T-helper 1 cell treated with Interleukin-12 subunit alpha and Interleukin-12 subunit beta and Interleukin-4 antibody, amounts not matched to agents 30 ng/mL and 1 ng/mL, for 36 hours (primary cell): ENCODE results near the gene PHTF1. TPM values are rescaled to one million over a fixed set of nuclear protein-coding genes. Genes with fewer than 3 reads are reported as not detected.
"Not testable (repeated sequence)": the region's sequence is repeated elsewhere in the genome, so short reads cannot be mapped to it uniquely, and the experiment has no call there.

Experiments used
- intact Hi-C: fragments of 100-400 bp; cut with micrococcal nuclease; formaldehyde crosslinking; loops from one replicate; pipeline ENCODE4 v1.15.1; 2024
- total RNA-seq: library from RNA; stranded (reverse); gene quantifications from 2 replicates; pipeline ENCODE4 v1.2.3, GENCODE V29; 2022

The PHTF1 gene
- total RNA-seq, 1 donor from 2014 or later = 17.3 TPM

GRCh38 chr1:113780374-113781146 is 21.3 kb upstream of the PHTF1 start:
- intact Hi-C loops = loop anchor here (1.0 to 10.0 kb wide), 2 partner anchors 9 to 386 kb away; partner anchors contain the start of gene MAGI3

DNA sequence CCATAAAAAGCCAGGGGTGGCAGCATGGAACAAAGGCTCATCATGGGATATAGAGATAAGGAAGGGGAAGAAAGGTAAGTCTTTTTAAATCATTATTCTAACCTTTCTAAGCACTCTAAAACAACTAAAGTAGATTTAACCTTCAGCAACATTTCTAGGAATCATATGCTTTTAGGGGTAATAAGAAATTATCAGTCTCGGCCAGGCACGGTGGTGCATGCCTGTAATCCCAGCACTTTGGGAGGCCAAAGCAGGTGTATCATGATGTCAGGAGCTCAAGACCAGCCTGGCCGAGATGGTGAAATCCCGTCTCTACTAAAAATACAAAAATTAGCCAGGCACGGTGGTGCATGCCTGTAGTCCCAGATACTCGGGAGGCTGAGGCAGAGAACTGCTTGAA is 20.3 kb upstream of the PHTF1 start:
- intact Hi-C loops = no loop called here

DNA sequence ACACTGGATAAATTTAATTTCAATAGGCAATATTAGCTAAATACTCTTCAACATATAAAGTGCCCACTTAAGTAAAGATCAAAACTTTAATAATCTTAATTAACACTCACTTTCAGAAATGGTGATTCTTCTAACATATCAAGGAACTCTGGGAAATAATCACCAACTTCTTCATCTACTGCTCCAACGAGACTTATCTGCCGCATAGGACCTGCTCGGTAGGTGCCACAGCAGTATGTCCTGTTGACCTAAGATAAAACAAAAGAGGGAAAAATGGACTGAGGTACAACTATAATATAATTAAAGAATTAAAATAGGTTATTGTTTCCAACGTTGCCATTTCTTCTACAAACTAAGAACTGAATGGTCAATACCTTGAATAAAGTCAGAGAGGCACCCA is 18.3 kb upstream of the PHTF1 start:
- intact Hi-C loops = no loop called here

GRCh38 chr1:113770031-113770430 is 10.7 kb upstream of the PHTF1 start:
- intact Hi-C loops = no loop called here

DNA sequence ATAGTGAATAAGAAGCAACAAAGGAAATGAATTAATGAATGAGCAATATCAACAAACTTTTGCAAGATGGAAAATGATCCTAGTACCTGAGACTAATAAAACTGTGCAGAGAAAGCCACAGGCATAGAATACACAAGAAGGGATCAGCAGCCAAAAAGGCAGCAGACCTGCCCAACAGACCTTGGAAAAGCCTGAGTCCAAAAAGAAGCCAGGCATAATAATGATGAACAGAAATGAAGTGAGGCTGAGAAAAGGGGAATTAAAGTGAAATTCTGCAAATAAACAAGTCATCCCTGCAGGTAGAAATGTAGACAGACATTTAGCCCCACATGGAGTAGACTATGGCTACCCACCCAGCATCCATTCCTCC is 10.3 kb upstream of the PHTF1 start:
- intact Hi-C loops = no loop called here

- intact Hi-C loops = no loop called here
Measured at GRCh38 chr1:113768916-113769600, 9.8 kb upstream of the PHTF1 start.

DNA sequence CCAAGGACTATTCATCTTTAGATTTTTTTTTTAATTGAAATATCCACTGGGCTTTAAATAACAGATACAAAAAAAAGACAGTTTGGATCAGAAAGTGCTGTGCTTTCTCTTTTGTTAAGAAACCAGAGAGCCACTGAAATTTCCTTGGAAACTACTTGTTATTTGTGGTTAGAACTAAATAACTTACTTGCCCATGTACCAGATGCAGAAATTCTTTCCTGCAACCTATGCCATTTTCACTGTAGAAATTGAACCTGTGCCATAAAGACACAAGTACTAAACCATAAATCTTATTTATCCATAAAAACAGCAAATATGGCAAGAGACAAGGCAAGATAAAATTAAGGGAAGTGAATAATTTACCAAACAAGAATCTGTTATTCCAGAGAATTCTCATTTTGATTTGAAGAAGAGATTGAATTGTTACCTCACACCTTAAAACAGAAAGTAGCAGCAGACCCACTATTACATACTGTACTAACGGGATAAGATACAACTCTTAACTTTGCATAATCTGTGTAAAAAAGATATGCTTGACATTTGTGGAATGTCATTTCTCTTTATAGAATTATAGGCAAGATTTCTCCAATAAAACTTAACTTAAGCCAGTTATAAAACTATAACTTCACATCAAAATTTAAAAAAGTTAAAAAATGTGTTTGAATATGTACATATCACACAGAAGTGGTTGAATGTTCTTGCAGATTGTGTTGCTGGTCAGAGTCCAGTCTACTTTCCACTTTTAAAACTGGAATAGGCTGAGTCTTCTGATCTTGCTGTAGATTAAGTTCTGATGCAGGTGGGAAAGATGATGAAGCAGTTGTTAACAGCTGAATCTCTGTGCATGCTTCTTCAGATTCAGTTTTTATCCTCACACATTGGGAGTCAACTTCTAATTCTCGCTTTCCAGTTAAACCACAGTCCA is 6.3 kb upstream of the PHTF1 start:
- intact Hi-C loops = no loop called here

DNA sequence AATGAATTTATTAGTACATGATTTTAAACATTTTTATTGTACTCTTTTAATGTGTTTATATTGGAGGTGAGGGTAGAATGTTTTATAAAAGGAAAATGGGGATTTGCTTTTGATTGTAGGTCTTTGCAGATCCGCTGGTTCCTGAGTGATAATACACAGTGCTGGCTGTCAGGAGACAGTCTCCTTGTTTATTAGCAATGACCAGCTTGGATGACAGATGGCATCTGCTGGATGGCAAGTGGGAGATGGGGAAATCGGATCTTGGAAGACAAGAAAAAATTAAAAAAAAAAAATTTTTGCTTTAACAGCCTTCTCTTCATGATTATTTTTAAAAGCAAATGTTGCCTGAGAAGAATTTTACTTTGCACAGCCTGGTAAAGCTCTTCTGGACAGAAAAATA is 4.4 kb upstream of the PHTF1 start:
- intact Hi-C loops = no loop called here

- intact Hi-C loops = no loop called here
Measured at GRCh38 chr1:113761937-113762336, 2.7 kb upstream of the PHTF1 start.

GRCh38 chr1:113760102-113761080 is 1.1 kb upstream of the PHTF1 start:
- intact Hi-C loops = no loop called here

DNA sequence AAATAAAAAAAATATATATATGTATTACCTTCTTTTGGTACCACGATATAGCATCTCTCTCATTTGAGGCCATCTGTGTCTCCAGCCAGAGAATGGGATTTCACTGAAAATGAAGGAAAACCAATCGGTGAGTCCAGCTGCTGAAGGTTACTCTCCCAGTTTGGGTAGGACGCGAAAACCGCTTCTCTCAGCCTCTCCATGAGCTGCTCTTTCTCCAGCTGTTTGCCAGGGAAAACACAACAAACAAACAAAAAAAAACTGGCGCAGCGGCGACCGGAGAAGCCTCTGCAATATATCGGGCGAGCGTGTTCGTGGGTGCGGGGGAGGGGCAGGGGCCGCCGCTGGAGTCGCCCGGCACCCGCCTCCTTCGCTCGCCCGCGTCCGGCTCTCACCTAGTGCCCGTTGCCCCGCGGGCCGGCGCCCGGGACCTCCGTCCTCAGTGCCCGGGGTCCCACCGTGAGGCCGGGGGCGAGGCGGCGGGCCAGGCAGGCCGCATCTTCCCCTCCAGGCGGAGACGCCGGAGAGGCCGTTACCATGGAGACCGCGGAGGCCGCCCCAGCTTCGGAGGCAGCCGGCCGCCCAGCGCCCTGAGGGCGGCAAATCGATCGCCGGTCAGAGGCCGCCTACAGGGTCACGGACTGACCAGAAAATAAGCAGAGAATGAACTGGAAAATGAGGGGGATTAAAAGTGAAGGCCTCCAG is 504 bp downstream of the PHTF1 start:
- intact Hi-C loops = loop anchor here (1.0 to 5.0 kb wide), 12 partner anchors 16 to 1041 kb away; partner anchors contain the start of genes AP4B1, CSDE1, HIPK1 and LRIG2

DNA sequence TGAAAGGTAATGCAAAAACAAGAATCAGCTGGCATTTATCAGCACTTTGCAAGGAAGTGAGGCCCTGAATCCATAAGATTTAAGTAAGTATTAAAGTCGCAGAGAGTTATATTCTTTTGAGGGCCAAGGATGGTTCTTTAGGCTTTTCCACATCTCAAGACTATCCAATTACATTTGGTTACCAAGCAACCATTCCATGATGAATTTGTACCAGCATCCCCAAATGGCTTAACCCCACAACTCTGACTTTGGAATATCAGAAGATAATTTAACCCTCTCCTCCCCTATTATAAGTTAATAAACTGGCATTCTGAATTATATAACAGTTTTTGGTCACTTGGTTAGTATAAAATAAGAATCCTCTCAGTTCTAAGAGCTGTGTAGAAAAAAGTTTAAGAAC is 2.8 kb downstream of the PHTF1 start:
- intact Hi-C loops = loop anchor here (5.0 kb wide), 2 partner anchors 799 to 1039 kb away; partner anchors contain the start of genes PPM1J and SLC16A1

DNA sequence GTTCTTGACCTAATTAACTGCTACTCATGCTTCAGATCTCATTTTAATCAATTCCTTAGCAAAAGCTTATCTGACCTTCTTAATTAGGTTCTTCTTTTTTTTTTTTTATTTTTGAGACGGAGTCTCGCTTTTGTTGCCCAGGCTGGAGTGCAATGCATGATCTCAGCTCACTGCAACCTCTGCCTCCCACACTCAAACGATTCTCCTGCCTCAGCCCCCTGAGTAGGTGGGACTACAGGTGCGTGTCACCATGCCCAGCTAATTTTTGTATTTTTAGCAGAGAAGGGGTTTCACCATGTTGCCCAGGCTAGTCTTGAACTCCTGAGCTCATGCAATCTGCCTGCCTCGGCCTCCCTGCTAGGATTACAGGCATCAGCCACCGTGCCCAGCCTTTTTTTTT is 6.0 kb downstream of the PHTF1 start:
- intact Hi-C loops = not testable (repeated sequence)

- intact Hi-C loops = no loop called here
Measured at GRCh38 chr1:113751516-113751915, 7.8 kb downstream of the PHTF1 start.

DNA sequence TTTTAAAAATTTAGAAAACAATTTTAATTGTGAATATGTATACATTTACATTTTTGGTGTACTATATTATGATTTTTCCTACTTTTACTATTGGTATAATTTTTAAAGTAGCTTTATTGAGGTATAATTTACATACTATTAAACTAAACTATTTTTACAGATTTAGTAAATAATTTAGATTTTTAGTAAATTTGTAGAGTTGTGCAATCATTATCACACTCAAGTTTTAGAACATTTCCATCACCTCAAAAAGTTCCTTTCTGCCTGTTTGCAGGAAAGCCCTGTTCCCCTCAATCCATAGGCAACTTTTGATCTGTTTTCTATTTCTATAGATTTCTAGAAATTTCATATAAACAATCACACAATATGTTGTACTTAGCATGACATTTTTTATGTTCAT is 8.2 kb downstream of the PHTF1 start:
- intact Hi-C loops = no loop called here

DNA sequence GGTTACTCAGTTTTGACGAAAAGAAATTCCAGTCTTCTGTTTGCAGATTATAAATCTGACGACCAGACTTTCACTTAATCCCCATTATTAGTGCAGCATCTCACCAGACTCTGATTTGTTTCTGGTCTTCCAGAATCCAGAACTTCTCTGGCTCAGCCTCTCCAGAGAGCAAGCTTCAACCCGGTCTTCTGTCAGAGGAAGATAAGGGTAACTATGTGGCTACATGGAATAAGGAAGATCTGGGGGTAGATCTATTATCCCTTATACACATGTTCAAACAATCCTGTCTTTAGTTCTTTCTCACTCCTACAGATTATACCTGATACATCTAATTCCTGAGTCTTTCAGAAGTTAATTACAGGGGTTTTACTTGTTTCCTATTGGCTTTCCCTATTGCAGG is 9.9 kb downstream of the PHTF1 start:
- intact Hi-C loops = no loop called here

DNA sequence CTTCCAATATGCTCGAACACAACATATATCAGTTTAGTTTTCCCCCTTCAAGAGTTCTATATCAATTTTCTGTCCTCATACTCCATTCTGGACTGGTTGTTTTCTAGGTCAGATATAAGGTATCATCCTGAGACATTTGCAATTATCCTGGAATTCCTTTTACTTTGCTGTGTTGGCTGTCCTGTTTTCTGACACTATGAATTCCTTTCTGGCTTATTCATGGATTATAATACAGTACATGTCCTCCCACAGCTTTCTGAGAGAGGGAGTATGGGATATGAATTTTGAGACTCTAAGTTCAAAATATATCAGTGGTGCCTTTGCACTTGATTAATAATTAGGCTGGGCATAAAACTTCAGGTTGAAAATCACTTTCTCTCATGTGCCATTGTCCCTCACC is 11.9 kb downstream of the PHTF1 start:
- intact Hi-C loops = no loop called here

- intact Hi-C loops = no loop called here
Measured at GRCh38 chr1:113745425-113745824, 13.9 kb downstream of the PHTF1 start.

- intact Hi-C loops = no loop called here
Measured at GRCh38 chr1:113744114-113744513, 15.2 kb downstream of the PHTF1 start.

- intact Hi-C loops = loop anchor here (1.0 to 2.0 kb wide), 2 partner anchors 17 to 70 kb away; partner anchors contain the start of genes PHTF1 and RSBN1
Measured at GRCh38 chr1:113742515-113742914, 16.8 kb downstream of the PHTF1 start.
